Prostate gland (tissue), 2 donors: ENCODE results near the gene THRB.

Source experiments
- POLR2A ChIP-seq: fragments of 450-650 bp; IDR thresholded peaks from one replicate; pipeline ENCODE4 v1.6.1; 2016; ENCODE audit warnings: antibody characterized with exemption, mild to moderate bottlenecking
- POLR2AphosphoS5 ChIP-seq: sonication (generic); formaldehyde crosslinking; IDR thresholded peaks from one replicate; pipeline ENCODE4 v1.6.1; 2017; ENCODE audit warnings: antibody characterized with exemption
- TF ChIP-seq, protein P1 (sequence below), 4 experiments: fragments of 200-600 bp in 2 of 4; fragments of 450-650 bp in 2 of 4; sonication (generic) in 2 of 4; IDR thresholded peaks; 1 replicate in 3 of 4; 2 replicates in 1 of 4; pipeline ENCODE4 v1.5.1; 2016 to 2019; ENCODE audit warnings: antibody characterized with exemption in 4 of 4, mild to moderate bottlenecking in 2 of 4, moderate library complexity in 2 of 4

DNA sequence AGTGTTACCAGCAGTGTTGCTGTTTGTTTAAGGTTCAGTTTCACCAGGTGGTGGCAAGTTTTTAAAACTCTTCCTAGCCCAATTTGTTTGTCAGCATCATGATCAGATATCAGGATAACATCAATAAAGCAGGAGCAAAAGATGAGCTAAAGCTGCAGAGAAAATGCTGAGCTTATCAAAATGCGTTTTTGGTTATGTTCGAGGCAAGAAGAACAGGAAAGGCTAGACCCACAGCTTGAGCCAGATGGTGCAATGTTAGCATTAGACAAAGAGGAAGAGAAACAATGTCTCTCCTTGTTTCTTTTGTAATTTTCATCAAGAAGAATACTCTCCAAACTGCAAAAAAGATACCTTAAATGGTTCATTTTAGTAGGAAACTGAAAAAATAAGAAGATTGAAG, 66.2 kb downstream of the THRB start:
- TF ChIP-seq, protein P1, sequence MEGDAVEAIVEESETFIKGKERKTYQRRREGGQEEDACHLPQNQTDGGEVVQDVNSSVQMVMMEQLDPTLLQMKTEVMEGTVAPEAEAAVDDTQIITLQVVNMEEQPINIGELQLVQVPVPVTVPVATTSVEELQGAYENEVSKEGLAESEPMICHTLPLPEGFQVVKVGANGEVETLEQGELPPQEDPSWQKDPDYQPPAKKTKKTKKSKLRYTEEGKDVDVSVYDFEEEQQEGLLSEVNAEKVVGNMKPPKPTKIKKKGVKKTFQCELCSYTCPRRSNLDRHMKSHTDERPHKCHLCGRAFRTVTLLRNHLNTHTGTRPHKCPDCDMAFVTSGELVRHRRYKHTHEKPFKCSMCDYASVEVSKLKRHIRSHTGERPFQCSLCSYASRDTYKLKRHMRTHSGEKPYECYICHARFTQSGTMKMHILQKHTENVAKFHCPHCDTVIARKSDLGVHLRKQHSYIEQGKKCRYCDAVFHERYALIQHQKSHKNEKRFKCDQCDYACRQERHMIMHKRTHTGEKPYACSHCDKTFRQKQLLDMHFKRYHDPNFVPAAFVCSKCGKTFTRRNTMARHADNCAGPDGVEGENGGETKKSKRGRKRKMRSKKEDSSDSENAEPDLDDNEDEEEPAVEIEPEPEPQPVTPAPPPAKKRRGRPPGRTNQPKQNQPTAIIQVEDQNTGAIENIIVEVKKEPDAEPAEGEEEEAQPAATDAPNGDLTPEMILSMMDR (IDR thresholded peaks at IDR 0.05): no peak
- no peak for TF ChIP-seq POLR2AphosphoS5
- TF ChIP-seq POLR2A: no peak
